CD4-positive, alpha-beta T cell (primary cell): ENCODE results near the gene BCL2. TPM values are rescaled to one million over a fixed set of nuclear protein-coding genes. Genes with fewer than 3 reads are reported as not detected.

Experiments used
- ATAC-seq: fragments of 200-7000 bp; cut with Tn5 transposase; one replicate; pipeline ENCODE4 v1.10.0; 2022; ENCODE audit warnings: mild to moderate bottlenecking; ENCODE audit not compliant: poor library complexity
- CTCF ChIA-PET: fragments of 350-600 bp; sonication (Branson Sonifier 250); formaldehyde crosslinking; loops from one replicate; lab custom pipeline; 2021; ENCODE audit warnings: antibody characterized with exemption, inconsistent platforms; lab: Charles Lee
- POLR2A ChIA-PET: fragments of 350-600 bp; sonication (Branson Sonifier 250); formaldehyde crosslinking; loops from one replicate; lab custom pipeline; 2021; ENCODE audit warnings: antibody characterized with exemption, inconsistent platforms; lab: Charles Lee
- DNase-seq, 14 experiments: peaks; one replicate each; pipeline ENCODE4 v3.0.0-alpha.2; 2013 to 2020; ENCODE audit warnings: mixed read lengths in 2 of 14
- H3K27ac ChIP-seq, 2 donors: one replicate each; pipeline versions ENCODE4 v1.5.1 to v1.7.0; 2013; ENCODE audit warnings: low read length in 2 of 2, low read depth in 1 of 2, mild to moderate bottlenecking in 1 of 2
- H3K27me3 ChIP-seq, 2 experiments: 1 replicate in 1 of 2; 2 replicates in 1 of 2; pipeline versions ENCODE4 v1.6.1 to v1.7.0; 2013; ENCODE audit warnings: low read length in 2 of 2, control low read depth in 1 of 2, mild to moderate bottlenecking in 1 of 2, moderate library complexity in 1 of 2; ENCODE audit not compliant: insufficient read depth in 2 of 2, control insufficient read depth in 1 of 2
- H3K36me3 ChIP-seq: one replicate; pipeline ENCODE4 v1.6.1; 2013; ENCODE audit warnings: low read length, control low read depth; ENCODE audit not compliant: insufficient read depth
- H3K4me1 ChIP-seq: one replicate; pipeline ENCODE4 v1.6.1; 2013; ENCODE audit warnings: low read length, control low read depth; ENCODE audit not compliant: insufficient read depth
- H3K4me3 ChIP-seq: one replicate; pipeline ENCODE4 v1.5.1; 2013; ENCODE audit warnings: mild to moderate bottlenecking, low read length, moderate library complexity
- H3K9me3 ChIP-seq, 2 experiments: 1 replicate in 1 of 2; 2 replicates in 1 of 2; pipeline versions ENCODE4 v1.6.1 to v1.7.0; 2013; ENCODE audit warnings: low read length in 2 of 2, mild to moderate bottlenecking in 2 of 2, control low read depth in 1 of 2, moderate library complexity in 1 of 2; ENCODE audit not compliant: control insufficient read depth in 1 of 2, insufficient read depth in 1 of 2
- H3K27ac Mint-ChIP-seq: one replicate; pipeline ENCODE4 v1.8.0; 2020; ENCODE audit warnings: mixed read lengths
- H3K27me3 Mint-ChIP-seq: one replicate; pipeline ENCODE4 v1.8.0; 2021; ENCODE audit warnings: mixed read lengths
- H3K36me3 Mint-ChIP-seq: one replicate; pipeline ENCODE4 v1.8.0; 2021; ENCODE audit warnings: low read depth, mixed read lengths
- H3K4me1 Mint-ChIP-seq: one replicate; pipeline ENCODE4 v1.8.0; 2021; ENCODE audit warnings: low read depth, mixed read lengths
- H3K4me3 Mint-ChIP-seq: one replicate; pipeline ENCODE4 v1.8.0; 2020; ENCODE audit warnings: mild to moderate bottlenecking, mixed read lengths
- H3K9me3 Mint-ChIP-seq: one replicate; pipeline ENCODE4 v1.8.0; 2020; ENCODE audit warnings: mixed read lengths
- intact Hi-C, 2 experiments: fragments of 100-400 bp; cut with DNase I in 1 of 2; cut with micrococcal nuclease in 1 of 2; formaldehyde crosslinking; loops; one replicate each; pipeline versions ENCODE4 v1.15.1 to v1.9.0; 2023 to 2025; cut with DNase I, micrococcal nuclease
- total RNA-seq, 174 experiments: library from RNA in 2 of 174; stranded (reverse) in 2 of 174; gene quantifications; one replicate each; pipeline ENCODE4 v1.2.3 and lab custom pipeline; 2021 to 2026
- TF ChIP-seq, protein P1 (sequence below): fragments of 200-600 bp; IDR thresholded peaks from one replicate; pipeline ENCODE4 v1.8.0; 2022; ENCODE audit warnings: antibody characterized with exemption, mild to moderate bottlenecking

The BCL2 gene
- total RNA-seq, 2 experiments from 2014 or later, result 40.1 to 40.3 TPM

- peaks cover 23% of the 10 kb centered on the region for H3K4me1 ChIP-seq
- intact Hi-C loops, result no loop called here
- peaks cover 26% of the 10 kb centered on the region for H3K4me1 Mint-ChIP-seq
- TF ChIP-seq, protein P1, sequence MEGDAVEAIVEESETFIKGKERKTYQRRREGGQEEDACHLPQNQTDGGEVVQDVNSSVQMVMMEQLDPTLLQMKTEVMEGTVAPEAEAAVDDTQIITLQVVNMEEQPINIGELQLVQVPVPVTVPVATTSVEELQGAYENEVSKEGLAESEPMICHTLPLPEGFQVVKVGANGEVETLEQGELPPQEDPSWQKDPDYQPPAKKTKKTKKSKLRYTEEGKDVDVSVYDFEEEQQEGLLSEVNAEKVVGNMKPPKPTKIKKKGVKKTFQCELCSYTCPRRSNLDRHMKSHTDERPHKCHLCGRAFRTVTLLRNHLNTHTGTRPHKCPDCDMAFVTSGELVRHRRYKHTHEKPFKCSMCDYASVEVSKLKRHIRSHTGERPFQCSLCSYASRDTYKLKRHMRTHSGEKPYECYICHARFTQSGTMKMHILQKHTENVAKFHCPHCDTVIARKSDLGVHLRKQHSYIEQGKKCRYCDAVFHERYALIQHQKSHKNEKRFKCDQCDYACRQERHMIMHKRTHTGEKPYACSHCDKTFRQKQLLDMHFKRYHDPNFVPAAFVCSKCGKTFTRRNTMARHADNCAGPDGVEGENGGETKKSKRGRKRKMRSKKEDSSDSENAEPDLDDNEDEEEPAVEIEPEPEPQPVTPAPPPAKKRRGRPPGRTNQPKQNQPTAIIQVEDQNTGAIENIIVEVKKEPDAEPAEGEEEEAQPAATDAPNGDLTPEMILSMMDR, result no peak
- no peak overlapping the region for H3K4me3 ChIP-seq
- H3K36me3 Mint-ChIP-seq, result no peaks in the 10 kb centered on the region
- H3K9me3 ChIP-seq, result peaks cover 6 to 8% of the 10 kb centered on the region in 2 experiments
- POLR2A ChIA-PET, result no interaction called here
- no peaks in the 10 kb centered on the region for H3K9me3 Mint-ChIP-seq
- no peaks in the 10 kb centered on the region for H3K36me3 ChIP-seq
- H3K4me3 Mint-ChIP-seq, result no peak overlapping the region
- no peaks in the 10 kb centered on the region for H3K27me3 ChIP-seq
- ATAC-seq (no peak), DNase-seq (no peak)
- CTCF ChIA-PET, result no interaction called here
- H3K27me3 Mint-ChIP-seq, result peaks cover 9% of the 10 kb centered on the region
- no peak overlapping the region for H3K27ac ChIP-seq
- H3K27ac Mint-ChIP-seq, result no peak overlapping the region
Measured at GRCh38 chr18:63109802-63110201, 209.8 kb downstream of the BCL2 start.

GRCh38 chr18:63109022-63109421 is 210.5 kb downstream of the BCL2 start:
- no peaks in the 10 kb centered on the region for H3K9me3 Mint-ChIP-seq
- ChIA-PET CTCF (no interaction called here), POLR2A (no interaction called here)
- no peak overlapping the region for H3K27ac Mint-ChIP-seq
- H3K27ac ChIP-seq, result no peak overlapping the region
- H3K36me3 ChIP-seq, result no peaks in the 10 kb centered on the region
- TF ChIP-seq, protein P1, result no peak
- H3K4me3 Mint-ChIP-seq, result no peak overlapping the region
- peaks cover 6 to 8% of the 10 kb centered on the region in 2 experiments for H3K9me3 ChIP-seq
- peaks cover 17% of the 10 kb centered on the region for H3K4me1 ChIP-seq
- peaks cover 5% of the 10 kb centered on the region for H3K27me3 Mint-ChIP-seq
- ATAC-seq (no peak), DNase-seq (no peak)
- H3K4me1 Mint-ChIP-seq, result peaks cover 24% of the 10 kb centered on the region
- no peaks in the 10 kb centered on the region for H3K27me3 ChIP-seq
- no peaks in the 10 kb centered on the region for H3K36me3 Mint-ChIP-seq
- H3K4me3 ChIP-seq, result no peak overlapping the region
- intact Hi-C loops, result no loop called here

DNA sequence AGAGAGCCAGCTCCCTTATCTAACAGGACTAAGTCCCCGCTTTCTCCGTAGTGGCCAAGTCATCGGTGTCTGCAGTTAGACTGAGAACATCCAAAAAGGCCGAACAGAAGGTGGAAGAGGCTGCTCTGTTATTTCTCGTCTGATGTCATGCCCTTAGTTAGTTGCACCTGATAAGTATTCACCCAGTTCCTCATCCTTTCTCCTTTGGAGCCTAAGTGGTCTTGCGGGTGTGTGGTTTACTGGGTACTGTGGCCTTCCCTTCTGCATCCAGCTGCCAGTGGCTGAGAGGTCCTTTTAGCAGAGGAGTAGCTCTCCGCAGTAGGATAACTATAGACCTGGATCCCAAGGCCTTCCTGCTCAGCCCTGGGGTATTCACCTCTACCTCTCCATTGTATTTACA is 211.6 kb downstream of the BCL2 start:
- H3K9me3 ChIP-seq, result peaks cover 6 to 8% of the 10 kb centered on the region in 2 experiments
- intact Hi-C loops, result no loop called here
- no peak overlapping the region for H3K4me3 Mint-ChIP-seq
- H3K27me3 ChIP-seq, result no peaks in the 10 kb centered on the region
- no peak overlapping the region for H3K4me3 ChIP-seq
- H3K36me3 Mint-ChIP-seq, result no peaks in the 10 kb centered on the region
- POLR2A ChIA-PET, result no interaction called here
- DNase-seq, result no peak
- TF ChIP-seq, protein P1, result no peak
- H3K4me1 ChIP-seq, result peaks cover 12% of the 10 kb centered on the region
- no peak overlapping the region for H3K27ac Mint-ChIP-seq
- CTCF ChIA-PET, result no interaction called here
- no peaks in the 10 kb centered on the region for H3K9me3 Mint-ChIP-seq
- H3K27me3 Mint-ChIP-seq, result no peaks in the 10 kb centered on the region
- ATAC-seq, result no peak
- H3K27ac ChIP-seq, result no peak overlapping the region
- no peaks in the 10 kb centered on the region for H3K36me3 ChIP-seq
- H3K4me1 Mint-ChIP-seq, result peaks cover 19% of the 10 kb centered on the region
